ENCODE results near the gene ANKRD11. TPM values are rescaled to one million over a fixed set of nuclear protein-coding genes. Genes with fewer than 3 reads are reported as not detected.

The ANKRD11 gene
- total and polyA plus RNA-seq, 2 donors (not counting 3 experiments of a cell fraction or from before 2014, with no cell fraction given): 55.8 to 191 TPM

GRCh38 chr16:89355686-89356085 is 134.7 kb downstream of the ANKRD11 start:
- FAIRE-seq: no peak
- CTCF ChIA-PET: no interaction called here

DNA sequence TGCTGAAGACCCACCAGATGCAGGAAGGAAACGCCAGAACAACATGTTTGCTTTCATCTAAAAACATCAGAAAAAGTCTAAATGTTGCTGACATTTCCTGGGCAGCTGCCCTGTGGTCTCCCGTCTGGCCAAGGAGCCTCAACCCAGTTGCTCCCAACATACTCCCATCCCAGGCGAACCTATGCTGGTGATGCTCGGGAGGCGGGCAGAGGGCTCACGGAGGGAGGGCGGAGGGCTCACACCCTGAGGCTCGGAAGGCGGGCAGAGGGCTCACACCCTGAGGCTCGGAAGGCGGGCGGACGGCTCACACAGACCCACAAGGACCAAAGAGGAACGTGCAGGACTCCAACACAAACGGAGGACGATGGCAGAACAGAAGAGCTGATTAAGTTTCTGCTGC is 135.4 kb downstream of the ANKRD11 start:
- Histone ChIP-seq H3K9me1 (replicated peaks; ENCODE audit: control insufficient read depth, extremely low read depth, insufficient read depth, low read length) (no peaks in the 10 kb centered on the region), H3K79me2 (ENCODE audit: control insufficient read depth, insufficient read depth, low read length) (peaks cover 98% of the 10 kb centered on the region), H3K27ac (ENCODE audit: insufficient read depth, low read depth, low read length) (no peak overlapping the region), H3K4me1 (ENCODE audit: control insufficient read depth, extremely low read depth, insufficient read depth, low read length) (peaks cover 12% of the 10 kb centered on the region), H4K20me1 (replicated peaks; ENCODE audit: control insufficient read depth, extremely low read depth, insufficient read depth, low read length) (peaks cover 7% of the 10 kb centered on the region), H3K36me3 (ENCODE audit: control insufficient read depth in 2 of 2, extremely low read depth in 1 of 2, insufficient read depth in 2 of 2, low read length in 2 of 2) (peaks cover 0 to 3% of the 10 kb centered on the region in 2 experiments), H3K4me3 (replicated peaks in 1 of 3; ENCODE audit: insufficient read depth in 1 of 3, low read depth in 1 of 3, low read length in 3 of 3) (no peak overlapping the region), H3K27me3 (ENCODE audit: control insufficient read depth in 2 of 2, insufficient read depth in 2 of 2, low read length in 2 of 2) (no peaks in the 10 kb centered on the region), H2AFZ (ENCODE audit: low read depth, low read length) (no peak overlapping the region), H3K4me2 (ENCODE audit: insufficient read depth, low read length) (no peak overlapping the region), H3K9me3 (replicated peaks; ENCODE audit: control insufficient read depth, insufficient read depth, low read length) (no peaks in the 10 kb centered on the region), H3K9ac (replicated peaks; ENCODE audit: extremely low read depth, insufficient read depth, low read length) (no peak overlapping the region)
- TF ChIP-seq EZH2 (IDR thresholded peaks at IDR 0.05; ENCODE audit: borderline replicate concordance, low read depth, low read length, severe bottlenecking) (no peak), GATA2 (IDR thresholded peaks at IDR 0.05; ENCODE audit: insufficient read depth, insufficient read length, low read depth, low read length) (no peak), FOS (IDR thresholded peaks at IDR 0.05; ENCODE audit: borderline replicate concordance, insufficient read depth, low read length) (no peak), JUN (IDR thresholded peaks at IDR 0.05; ENCODE audit: borderline replicate concordance, insufficient read depth, insufficient read length, low read depth) (no peak), POLR2A (IDR thresholded peaks at IDR 0.05; ENCODE audit: low read depth, low read length) (no peak), POLR2AphosphoS5 (IDR thresholded peaks at IDR 0.05; ENCODE audit: insufficient read depth, low read depth, low read length) (no peak), MAX (IDR thresholded peaks at IDR 0.05; ENCODE audit: insufficient read depth, insufficient read length) (no peak)
- FAIRE-seq (no peak), DNase-seq (ENCODE audit: low read depth, low spot score) (no peak)
- no TSS peak for BruUV-seq (replicated peaks)
- ChIA-PET POLR2A (no interaction called here), CTCF (no interaction called here)
- dilution Hi-C loops (cut with MboI; ENCODE audit: extremely low pct_ligation_motif_present, low sequenced_read_pairs): no loop called here
- intact Hi-C loops (cut with micrococcal nuclease): no loop called here

More at GRCh38 chr16:89355686-89356085, 134.7 kb downstream of the ANKRD11 start:
- Histone ChIP-seq H3K9me1 (replicated peaks; ENCODE audit: control insufficient read depth, extremely low read depth, insufficient read depth, low read length) (no peaks in the 10 kb centered on the region), H3K27ac (ENCODE audit: insufficient read depth, low read depth, low read length) (no peak overlapping the region), H3K4me2 (ENCODE audit: insufficient read depth, low read length) (no peak overlapping the region), H3K36me3 (ENCODE audit: control insufficient read depth in 2 of 2, extremely low read depth in 1 of 2, insufficient read depth in 2 of 2, low read length in 2 of 2) (peaks cover 0 to 3% of the 10 kb centered on the region in 2 experiments), H3K4me3 (replicated peaks in 1 of 3; ENCODE audit: insufficient read depth in 1 of 3, low read depth in 1 of 3, low read length in 3 of 3) (no peak overlapping the region), H3K9me3 (replicated peaks; ENCODE audit: control insufficient read depth, insufficient read depth, low read length) (no peaks in the 10 kb centered on the region), H3K27me3 (ENCODE audit: control insufficient read depth in 2 of 2, insufficient read depth in 2 of 2, low read length in 2 of 2) (no peaks in the 10 kb centered on the region), H3K9ac (replicated peaks; ENCODE audit: extremely low read depth, insufficient read depth, low read length) (no peak overlapping the region), H4K20me1 (replicated peaks; ENCODE audit: control insufficient read depth, extremely low read depth, insufficient read depth, low read length) (peaks cover 4% of the 10 kb centered on the region), H3K79me2 (ENCODE audit: control insufficient read depth, insufficient read depth, low read length) (peaks cover 98% of the 10 kb centered on the region), H2AFZ (ENCODE audit: low read depth, low read length) (no peak overlapping the region), H3K4me1 (ENCODE audit: control insufficient read depth, extremely low read depth, insufficient read depth, low read length) (peaks cover 19% of the 10 kb centered on the region)
- intact Hi-C loops (cut with micrococcal nuclease): no loop called here
- dilution Hi-C loops (cut with MboI; ENCODE audit: extremely low pct_ligation_motif_present, low sequenced_read_pairs): no loop called here
- DNase-seq (ENCODE audit: low read depth, low spot score): no peak
- no TSS peak for BruUV-seq (replicated peaks)
- no peak for TF ChIP-seq POLR2A (IDR thresholded peaks at IDR 0.05; ENCODE audit: low read depth, low read length)
- TF ChIP-seq MAX (IDR thresholded peaks at IDR 0.05; ENCODE audit: insufficient read depth, insufficient read length): no peak
- no peak for TF ChIP-seq JUN (IDR thresholded peaks at IDR 0.05; ENCODE audit: borderline replicate concordance, insufficient read depth, insufficient read length, low read depth)
- TF ChIP-seq MYC (IDR thresholded peaks at IDR 0.05; ENCODE audit: low read depth, low read length): no peak
- TF ChIP-seq FOS (IDR thresholded peaks at IDR 0.05; ENCODE audit: borderline replicate concordance, insufficient read depth, low read length): no peak
- TF ChIP-seq GATA2 (IDR thresholded peaks at IDR 0.05; ENCODE audit: insufficient read depth, insufficient read length, low read depth, low read length): no peak
- no peak for TF ChIP-seq EZH2 (IDR thresholded peaks at IDR 0.05; ENCODE audit: borderline replicate concordance, low read depth, low read length, severe bottlenecking)
- POLR2A ChIA-PET: no interaction called here
